Neutrophil (primary cell): ENCODE data around the gene PEX12.

Experiments
- H3K27ac ChIP-seq: fragments of 200-600 bp; sonication (generic); 2 replicates; pipeline ENCODE4 v1.5.1; 2016; ENCODE audit warnings: mild to moderate bottlenecking, moderate library complexity
- H3K27me3 ChIP-seq: fragments of 200-600 bp; sonication (generic); 2 replicates; pipeline ENCODE4 v1.6.0; 2016; ENCODE audit warnings: mild to moderate bottlenecking
- H3K36me3 ChIP-seq: fragments of 200-600 bp; sonication (generic); 2 replicates; pipeline ENCODE4 v1.5.1; 2017
- H3K4me1 ChIP-seq, 2 experiments: fragments of 200-600 bp in 1 of 2; sonication (generic) in 1 of 2; 1 replicate in 1 of 2; 2 replicates in 1 of 2; pipeline versions ENCODE4 v1.5.1 to v1.6.1; 2013 to 2016; ENCODE audit warnings: low read depth in 1 of 2, low read length in 1 of 2, mild to moderate bottlenecking in 1 of 2, moderate library complexity in 1 of 2; ENCODE audit not compliant: control insufficient read depth in 1 of 2, insufficient read depth in 1 of 2
- H3K4me3 ChIP-seq, 2 experiments: fragments of 200-600 bp in 1 of 2; sonication (generic) in 1 of 2; 1 replicate in 1 of 2; 2 replicates in 1 of 2; pipeline ENCODE4 v1.5.1; 2013 to 2016; ENCODE audit warnings: low read depth in 1 of 2, low read length in 1 of 2, mild to moderate bottlenecking in 1 of 2, moderate library complexity in 1 of 2
- H3K9me3 ChIP-seq: fragments of 200-600 bp; sonication (generic); 2 replicates; pipeline ENCODE4 v1.5.1; 2016
- CTCF ChIP-seq: fragments of 200-600 bp; sonication (generic); IDR thresholded peaks from 2 replicates; pipeline ENCODE4 v1.5.1; 2016; ENCODE audit warnings: antibody characterized with exemption

PEX12 gene

GRCh38 chr17:35578197-35578928 lies at the start of gene PEX12:
TSS of gene PEX12 (minus strand) at chr17:35578571. CDS start at chr17:35578021, 550 bp downstream.
- H3K4me3 ChIP-seq: peak within 1 kb of the TSS; percentile 78
- peaks cover 20% of the 10 kb centered on the region for H3K36me3 ChIP-seq
- H3K4me1 ChIP-seq: peaks cover 11 to 15% of the 10 kb centered on the region in 2 experiments
- peak within 1 kb of the TSS; percentile 89 for H3K27ac ChIP-seq
- no peaks in the 10 kb centered on the region for H3K9me3 ChIP-seq
- peaks cover 13% of the 10 kb centered on the region for H3K27me3 ChIP-seq
- peak; percentile 34 for TF ChIP-seq CTCF

- H3K9me3 ChIP-seq: no peaks in the 10 kb centered on the region
- H3K4me1 ChIP-seq: no peaks in the 10 kb centered on the region
- no peak for TF ChIP-seq CTCF
- no peak overlapping the region for H3K4me3 ChIP-seq
- H3K27ac ChIP-seq: no peak overlapping the region
- no peaks in the 10 kb centered on the region for H3K27me3 ChIP-seq
- H3K36me3 ChIP-seq: peaks cover 87% of the 10 kb centered on the region
Observed at GRCh38 chr17:35627417-35627816, 49.0 kb upstream of the PEX12 start.

- no peaks in the 10 kb centered on the region for H3K4me1 ChIP-seq
- H3K27me3 ChIP-seq: no peaks in the 10 kb centered on the region
- no peak for TF ChIP-seq CTCF
- H3K27ac ChIP-seq: no peak overlapping the region
- H3K36me3 ChIP-seq: peaks cover 64% of the 10 kb centered on the region
- H3K9me3 ChIP-seq: no peaks in the 10 kb centered on the region
- H3K4me3 ChIP-seq: no peak overlapping the region
Observed at GRCh38 chr17:35621768-35622167, 43.4 kb upstream of the PEX12 start.

GRCh38 chr17:35618628-35619027 lies 40.3 kb upstream of the PEX12 start:
- TF ChIP-seq CTCF: no peak
- Histone ChIP-seq H3K4me1 (no peaks in the 10 kb centered on the region), H3K27ac (no peak overlapping the region), H3K4me3 (no peak overlapping the region), H3K36me3 (peaks cover 44% of the 10 kb centered on the region), H3K9me3 (no peaks in the 10 kb centered on the region), H3K27me3 (no peaks in the 10 kb centered on the region)

- Histone ChIP-seq H3K9me3 (no peaks in the 10 kb centered on the region), H3K4me1 (no peaks in the 10 kb centered on the region), H3K36me3 (peaks cover 49% of the 10 kb centered on the region), H3K4me3 (no peak overlapping the region), H3K27me3 (no peaks in the 10 kb centered on the region), H3K27ac (no peak overlapping the region)
- TF ChIP-seq CTCF: no peak
Observed at GRCh38 chr17:35617505-35617904, 39.1 kb upstream of the PEX12 start.
